ENCODE measurements around the gene GIPC1. TPM values are rescaled to one million over a fixed set of nuclear protein-coding genes. Genes with fewer than 3 reads are reported as not detected.

The GIPC1 gene
- total and polyA plus RNA-seq, 2 of the 4 experiments (the other 2 are of a cell fraction): 74.2 to 133 TPM

DNA sequence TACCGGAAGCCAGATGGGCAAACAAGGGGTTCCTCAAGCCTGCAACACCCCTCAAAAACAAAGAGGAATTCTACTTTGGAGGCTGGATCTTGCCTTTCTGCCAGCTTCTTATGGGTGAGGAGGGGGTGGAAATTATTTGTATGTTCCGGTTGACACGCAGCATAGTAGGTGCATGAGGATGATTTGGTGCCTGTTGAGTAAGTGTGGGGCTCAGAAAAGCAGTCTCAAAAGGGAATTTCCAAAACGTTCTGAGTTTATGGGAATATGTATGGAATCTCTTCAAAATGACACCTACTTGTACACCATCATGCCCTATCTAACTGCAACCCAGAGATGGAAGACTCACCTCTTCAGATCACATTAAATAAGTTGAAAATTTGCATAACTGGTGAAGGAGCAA, 30.5 kb upstream of the GIPC1 start:
- dilution Hi-C loops (cut with HindIII; ENCODE audit: low sequenced_read_pairs, unreplicated experiment): no loop called here
- Histone ChIP-seq H2AK5ac (ENCODE audit: low read depth, low read length) (no peak overlapping the region), H3K9me1 (ENCODE audit: insufficient read depth, low read length) (peaks cover 5% of the 10 kb centered on the region; the same call in 1 of the 2 replicates), H3K4me2 (ENCODE audit: low read depth, low read length) (no peak overlapping the region), H3K9me3 (ENCODE audit: control insufficient read depth, insufficient read depth, low read length) (no peaks in the 10 kb centered on the region), H3K23ac (ENCODE audit: low read depth, low read length) (no peak overlapping the region), H3K4ac (ENCODE audit: low read depth, low read length) (no peak overlapping the region), H3K14ac (replicated peaks; ENCODE audit: low read depth, low read length) (no peak overlapping the region), H3K79me1 (ENCODE audit: low read depth in 1 of 2, low read length in 2 of 2) (peaks cover 10 to 16% of the 10 kb centered on the region in 2 experiments; a peak in 3 of 4 replicates), H2BK120ac (ENCODE audit: low read depth, low read length) (no peak overlapping the region), H4K5ac (ENCODE audit: low read depth, low read length) (no peak overlapping the region), H2BK15ac (ENCODE audit: low read depth, low read length) (no peak overlapping the region), H3K27me3 (ENCODE audit: control insufficient read depth, insufficient read depth, low read length) (no peaks in the 10 kb centered on the region), H3K4me1 (ENCODE audit: control insufficient read depth, insufficient read depth, low read length) (peaks cover 5% of the 10 kb centered on the region; the same call in 1 of the 2 replicates), H2AFZ (replicated peaks; ENCODE audit: low read length, poor library complexity) (no peak overlapping the region), H4K20me1 (ENCODE audit: insufficient read depth, low read length) (peaks cover 3% of the 10 kb centered on the region; the same call in 1 of the 2 replicates), H4K8ac (ENCODE audit: low read depth in 2 of 2, low read length in 2 of 2) (no peak overlapping the region), H2AK9ac (replicated peaks; ENCODE audit: low read depth, low read length, poor library complexity) (no peak overlapping the region), H3K18ac (ENCODE audit: low read depth, low read length) (no peak overlapping the region), H2BK20ac (ENCODE audit: low read depth, low read length) (no peak overlapping the region), H3K4me3 (ENCODE audit: insufficient read depth, low read depth, low read length) (no peak overlapping the region), H3K9ac (ENCODE audit: low read depth, low read length) (no peak overlapping the region), H3K27ac (ENCODE audit: insufficient read depth, low read length) (no peak overlapping the region), H3K56ac (ENCODE audit: extremely low read depth, insufficient read depth, low read length) (no peak overlapping the region), H2BK5ac (ENCODE audit: low read depth, low read length, poor library complexity, severe bottlenecking) (no peak overlapping the region), H3K36me3 (ENCODE audit: control insufficient read depth, insufficient read depth, low read length) (no peaks in the 10 kb centered on the region), H4K91ac (ENCODE audit: insufficient read depth, low read depth, low read length) (no peak overlapping the region)
- ChIA-PET CTCF (interaction anchor here (0.6 kb wide), 1 partner anchor 9 kb away, joined by 3 read pairs; no protein-coding TSS in a partner anchor), POLR2A (ENCODE audit: unreplicated experiment) (no interaction called here)
- no peak for ATAC-seq (ENCODE audit: low read depth)
- in situ Hi-C loops (cut with MboI; ENCODE audit: low sequenced_read_pairs): no loop called here
- no TSS peak for BruUV-seq (replicated peaks)
- no peak for DNase-seq
- 100% methylated on average over 1 of the region's 4 CpGs; no CpG with 5 or more reads in 1 of the 2 experiments for WGBS, 2 experiments (ENCODE audit: extremely low coverage in 2 of 2, insufficient read length in 1 of 2)
- intact Hi-C loops (cut with micrococcal nuclease): no loop called here
- no peak for TF ChIP-seq MAFK (IDR thresholded peaks at IDR 0.05; ENCODE audit: low read depth, low read length)
- TF ChIP-seq, protein P1, sequence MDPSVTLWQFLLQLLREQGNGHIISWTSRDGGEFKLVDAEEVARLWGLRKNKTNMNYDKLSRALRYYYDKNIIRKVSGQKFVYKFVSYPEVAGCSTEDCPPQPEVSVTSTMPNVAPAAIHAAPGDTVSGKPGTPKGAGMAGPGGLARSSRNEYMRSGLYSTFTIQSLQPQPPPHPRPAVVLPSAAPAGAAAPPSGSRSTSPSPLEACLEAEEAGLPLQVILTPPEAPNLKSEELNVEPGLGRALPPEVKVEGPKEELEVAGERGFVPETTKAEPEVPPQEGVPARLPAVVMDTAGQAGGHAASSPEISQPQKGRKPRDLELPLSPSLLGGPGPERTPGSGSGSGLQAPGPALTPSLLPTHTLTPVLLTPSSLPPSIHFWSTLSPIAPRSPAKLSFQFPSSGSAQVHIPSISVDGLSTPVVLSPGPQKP (IDR thresholded peaks at IDR 0.05; ENCODE audit: borderline replicate concordance, low read depth, low read length): no peak
- TF ChIP-seq POLR2A (IDR thresholded peaks at IDR 0.05; ENCODE audit: low read depth, low read length): no peak
